GM10248 (cell line): ENCODE measurements around the gene SLC38A1.

ENCODE experiments used
- CTCF ChIA-PET: fragments of 300-600 bp; sonication (Branson Sonifier 250); formaldehyde crosslinking; extraction: SDS; loops from one replicate; lab custom pipeline; 2021; ENCODE audit warnings: antibody characterized with exemption; lab: Yijun Ruan, JAX
- POLR2A ChIA-PET: fragments of 350-650 bp; sonication (Branson Sonifier 250); formaldehyde crosslinking; extraction: SDS; loops from one replicate; lab custom pipeline; 2020; ENCODE audit warnings: antibody characterized with exemption; lab: Yijun Ruan, JAX
- DNase-seq: peaks from one replicate; pipeline ENCODE4 v3.0.0; 2012; ENCODE audit errors: extremely low spot score
- TF ChIP-seq, protein P1 (sequence below): IDR thresholded peaks from 2 replicates; pipeline ENCODE4 v1.5.1; 2012; ENCODE audit warnings: mild to moderate bottlenecking, low read depth; ENCODE audit errors: extremely low read depth, missing control alignments, control extremely low read depth

The SLC38A1 gene

DNA sequence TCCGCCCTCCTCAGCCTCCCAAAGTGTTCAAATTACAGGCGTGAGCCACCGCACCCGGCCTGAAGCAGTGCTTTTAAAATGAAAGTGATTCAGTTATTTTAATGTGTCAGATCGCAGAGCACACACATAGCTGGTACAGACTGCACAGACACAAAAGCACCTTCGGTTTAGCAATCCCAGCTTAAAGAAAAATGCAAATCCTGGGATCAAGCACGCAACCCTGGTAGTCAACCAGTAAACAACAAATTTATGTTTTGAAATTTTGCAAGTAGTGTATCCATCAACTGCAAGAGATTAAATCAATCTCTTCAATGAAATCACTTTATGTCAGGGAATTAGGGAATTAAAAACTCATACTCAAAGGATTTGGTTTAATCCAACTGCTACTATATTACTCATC lies 28.4 kb downstream of the SLC38A1 start:
- DNase-seq = no peak
- TF ChIP-seq, protein P1, sequence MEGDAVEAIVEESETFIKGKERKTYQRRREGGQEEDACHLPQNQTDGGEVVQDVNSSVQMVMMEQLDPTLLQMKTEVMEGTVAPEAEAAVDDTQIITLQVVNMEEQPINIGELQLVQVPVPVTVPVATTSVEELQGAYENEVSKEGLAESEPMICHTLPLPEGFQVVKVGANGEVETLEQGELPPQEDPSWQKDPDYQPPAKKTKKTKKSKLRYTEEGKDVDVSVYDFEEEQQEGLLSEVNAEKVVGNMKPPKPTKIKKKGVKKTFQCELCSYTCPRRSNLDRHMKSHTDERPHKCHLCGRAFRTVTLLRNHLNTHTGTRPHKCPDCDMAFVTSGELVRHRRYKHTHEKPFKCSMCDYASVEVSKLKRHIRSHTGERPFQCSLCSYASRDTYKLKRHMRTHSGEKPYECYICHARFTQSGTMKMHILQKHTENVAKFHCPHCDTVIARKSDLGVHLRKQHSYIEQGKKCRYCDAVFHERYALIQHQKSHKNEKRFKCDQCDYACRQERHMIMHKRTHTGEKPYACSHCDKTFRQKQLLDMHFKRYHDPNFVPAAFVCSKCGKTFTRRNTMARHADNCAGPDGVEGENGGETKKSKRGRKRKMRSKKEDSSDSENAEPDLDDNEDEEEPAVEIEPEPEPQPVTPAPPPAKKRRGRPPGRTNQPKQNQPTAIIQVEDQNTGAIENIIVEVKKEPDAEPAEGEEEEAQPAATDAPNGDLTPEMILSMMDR = no peak
- ChIA-PET POLR2A (no interaction called here), CTCF (no interaction called here)

DNA sequence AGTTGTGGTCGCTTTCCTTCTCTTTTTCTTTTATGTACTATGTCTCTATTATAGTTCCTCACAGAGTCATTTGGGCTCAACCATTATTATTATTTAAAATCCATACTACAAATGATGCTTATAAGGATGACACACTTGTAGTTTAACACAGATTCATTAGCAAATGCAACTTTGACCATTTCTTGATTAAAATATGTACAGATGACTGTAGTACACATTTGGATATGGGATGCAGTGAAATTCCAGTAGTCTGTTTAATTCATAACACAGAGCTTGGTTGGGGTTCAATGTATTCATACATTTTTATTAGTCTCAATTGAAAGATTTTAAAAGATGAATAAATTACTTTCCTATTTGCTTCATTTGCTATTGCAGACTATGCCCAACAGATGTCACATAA lies 30.0 kb downstream of the SLC38A1 start:
- DNase-seq = no peak
- ChIA-PET POLR2A (no interaction called here), CTCF (interaction anchor here (0.6 kb wide), 1 partner anchor 30 kb away, joined by 3 read pairs; the partner anchor contains the start of gene SLC38A1)
- TF ChIP-seq, protein P1 = no peak

DNA sequence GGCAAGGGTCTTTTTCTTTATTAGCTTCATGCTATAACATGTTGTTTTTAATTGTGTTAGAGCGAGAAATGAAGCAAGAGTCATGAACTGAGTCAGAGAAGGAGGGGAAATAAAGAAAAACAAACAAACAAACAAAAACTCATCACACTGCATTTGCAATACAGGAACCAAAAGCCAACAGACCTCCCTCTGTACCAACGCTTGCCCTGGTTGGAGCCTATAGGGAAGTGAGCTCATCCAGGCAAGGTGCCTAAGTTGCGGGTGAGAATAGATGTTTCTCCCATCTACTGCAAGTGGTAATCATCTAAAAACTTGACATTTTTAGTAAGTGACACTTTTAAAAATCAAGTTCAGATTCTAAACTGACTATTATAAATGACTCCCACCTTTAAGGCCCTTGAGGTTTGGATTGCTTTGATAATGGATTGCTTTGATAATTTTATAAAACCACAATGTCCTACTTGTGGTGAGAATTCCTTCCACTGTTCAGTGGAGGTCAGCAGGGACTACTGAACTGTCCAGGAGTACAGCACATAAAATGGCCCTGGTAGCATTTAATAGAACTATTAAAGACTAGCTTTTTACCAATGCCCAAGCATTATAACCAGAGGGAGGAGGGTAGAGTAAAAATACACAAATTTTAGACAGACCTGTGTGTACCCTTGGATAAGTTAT lies 31.3 kb downstream of the SLC38A1 start:
- POLR2A ChIA-PET = interaction anchor here (0.8 kb wide), 1 partner anchor 1141 kb away, joined by 3 read pairs; no protein-coding TSS in a partner anchor
- TF ChIP-seq, protein P1 = no peak
- CTCF ChIA-PET = interaction anchor here (1.0 to 1.5 kb wide), 5 partner anchors 9 to 51 kb away, joined by 3 to 4 read pairs (median 3); no protein-coding TSS in a partner anchor

DNA sequence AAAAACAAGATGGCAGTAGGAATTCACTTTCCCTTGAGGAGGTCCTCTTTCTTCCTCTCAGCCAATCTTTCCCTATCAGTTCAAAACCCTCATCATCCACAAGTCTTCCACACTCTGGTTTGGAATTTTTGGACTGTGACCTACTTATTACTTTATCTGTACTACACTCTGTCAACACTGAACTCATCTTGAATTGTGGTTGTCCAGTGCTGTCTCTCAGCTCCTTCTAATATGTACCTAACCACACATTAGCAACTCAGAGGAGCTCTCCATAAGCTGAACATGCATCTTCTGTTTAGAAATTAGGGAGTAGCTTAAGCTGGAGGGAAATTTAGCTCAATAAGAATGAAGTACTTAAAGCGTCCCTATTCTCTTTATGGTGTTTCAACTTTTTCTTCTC lies 34.8 kb downstream of the SLC38A1 start:
- TF ChIP-seq, protein P1 = no peak
- DNase-seq = no peak
- ChIA-PET CTCF (interaction anchor here (0.8 to 2.6 kb wide), 5 partner anchors 9 to 17 kb away, joined by 3 to 10 read pairs (median 4); no protein-coding TSS in a partner anchor), POLR2A (interaction anchor here (0.6 kb wide), 1 partner anchor 134 kb away, joined by 3 read pairs; no protein-coding TSS in a partner anchor)

More for the DNA sequence above, 31.3 kb downstream of the SLC38A1 start:
- no peak for DNase-seq

DNA sequence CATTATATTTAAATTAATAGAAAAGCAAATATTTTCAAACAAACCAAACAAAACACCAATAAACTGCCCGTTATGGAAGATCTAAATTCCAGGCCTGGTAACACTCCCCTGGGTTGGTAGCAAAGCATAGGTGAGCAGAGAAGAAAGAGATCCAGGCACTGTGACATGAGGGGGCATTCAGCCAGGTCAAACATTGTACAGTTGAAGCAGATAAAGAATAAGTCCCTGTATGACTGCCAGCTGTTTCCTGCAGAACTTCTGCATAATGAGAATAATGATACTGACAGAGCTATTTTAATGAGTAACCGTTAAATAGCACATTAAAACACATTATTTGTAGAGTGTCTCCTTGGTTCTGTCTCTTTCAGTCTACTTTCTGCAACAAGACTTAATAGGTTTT lies 35.4 kb downstream of the SLC38A1 start:
- CTCF ChIA-PET = interaction anchor here (0.8 to 2.6 kb wide), 5 partner anchors 9 to 16 kb away, joined by 3 to 10 read pairs (median 4); no protein-coding TSS in a partner anchor
- TF ChIP-seq, protein P1 = no peak
- POLR2A ChIA-PET = no interaction called here
- no peak for DNase-seq

DNA sequence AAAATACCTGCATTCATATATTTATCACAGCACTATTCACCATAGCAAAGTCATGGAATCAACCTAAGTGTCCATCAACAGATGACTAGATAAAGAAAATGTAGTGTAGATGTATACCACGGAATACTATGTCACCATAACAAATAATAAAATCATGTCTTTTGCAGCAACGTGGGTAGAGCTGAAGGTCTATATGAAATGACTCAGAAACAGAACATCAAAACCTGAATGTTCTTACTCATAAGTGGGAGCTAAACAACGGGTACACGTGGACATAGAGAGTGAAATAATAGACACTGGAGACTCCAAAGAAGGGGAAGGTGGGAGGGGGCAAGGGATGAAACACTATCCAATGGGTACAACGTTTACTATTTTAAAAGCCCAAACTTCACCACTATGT lies 37.9 kb downstream of the SLC38A1 start:
- DNase-seq = no peak
- TF ChIP-seq, protein P1 = no peak
- CTCF ChIA-PET = no interaction called here
- POLR2A ChIA-PET = no interaction called here
